RCC 7860 (cell line): ENCODE results near the gene GSG1L.
"Not testable (repeated sequence)": the region's sequence is repeated elsewhere in the genome, so short reads cannot be mapped to it uniquely, and the experiment has no call there.

ENCODE experiments used
- DNase-seq: peaks from one replicate; pipeline ENCODE4 v3.0.0-alpha.2; 2015; ENCODE audit warnings: low spot score
- FAIRE-seq: peaks from 2 replicates; lab custom pipeline; 2012; peaks lifted over from hg19 to GRCh38; lab: Jason Lieb, UNC

Gene GSG1L

DNA sequence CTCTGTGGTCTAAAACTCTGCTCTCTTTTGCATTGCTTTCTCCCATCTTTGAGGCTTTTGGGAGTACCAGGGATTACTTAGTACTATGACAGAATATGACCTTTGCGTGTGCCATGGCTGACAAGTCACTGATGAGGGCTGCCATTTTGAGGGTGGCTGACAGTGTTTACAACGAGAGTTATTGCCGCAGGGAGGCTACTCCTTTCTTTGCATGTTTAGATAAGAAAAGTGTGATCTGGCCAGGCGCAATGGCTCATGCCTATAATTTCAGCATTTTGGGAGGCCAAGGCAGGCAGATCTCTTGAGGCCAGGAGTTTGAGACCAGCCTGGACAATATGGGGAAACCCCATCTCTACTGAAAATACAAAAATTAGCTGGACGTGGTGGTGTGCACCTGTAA, 77.5 kb downstream of the GSG1L start:
- no peak for FAIRE-seq

DNA sequence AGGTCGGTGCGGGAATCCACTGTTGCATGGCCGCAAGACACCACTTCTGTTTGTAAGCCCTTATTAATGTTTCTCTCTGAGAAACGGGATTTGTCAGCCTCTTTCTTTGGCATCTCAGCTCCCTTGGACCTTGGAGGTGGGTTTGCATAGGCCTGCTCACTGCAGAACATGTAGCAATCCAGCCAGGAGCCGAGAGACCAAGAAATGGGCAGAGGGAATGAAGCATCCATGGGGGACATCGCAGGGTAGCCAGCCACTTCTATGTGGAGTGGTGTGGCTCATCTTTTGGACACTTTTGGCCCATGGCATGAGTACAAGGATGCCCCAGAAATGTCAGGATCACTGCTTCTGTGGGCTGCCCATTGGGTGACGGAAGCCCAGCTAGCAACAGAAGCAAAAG, 79.4 kb downstream of the GSG1L start:
- FAIRE-seq (no peak), DNase-seq (no peak)

More for the DNA sequence above, 77.5 kb downstream of the GSG1L start:
- DNase-seq: no peak

DNA sequence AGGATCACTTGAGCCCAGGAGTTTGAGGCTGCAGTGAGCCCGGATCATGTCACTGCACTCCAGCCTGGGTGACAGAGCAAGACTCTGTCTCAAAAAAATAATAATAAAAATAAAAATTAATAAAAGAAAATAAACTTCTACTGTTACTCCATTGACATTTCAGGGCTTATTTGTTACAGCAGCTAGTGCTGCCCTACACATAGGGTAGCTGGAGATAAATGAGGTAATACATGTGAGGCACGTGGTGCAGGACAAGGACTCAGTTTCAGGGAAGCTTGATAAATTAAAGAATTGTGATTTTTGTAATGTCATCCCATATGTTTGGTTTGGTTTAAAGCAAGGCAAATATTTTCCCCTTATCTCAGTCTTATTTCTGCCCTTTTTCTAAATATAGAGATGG, 80.3 kb downstream of the GSG1L start:
- no peak for DNase-seq
- no peak for FAIRE-seq

DNA sequence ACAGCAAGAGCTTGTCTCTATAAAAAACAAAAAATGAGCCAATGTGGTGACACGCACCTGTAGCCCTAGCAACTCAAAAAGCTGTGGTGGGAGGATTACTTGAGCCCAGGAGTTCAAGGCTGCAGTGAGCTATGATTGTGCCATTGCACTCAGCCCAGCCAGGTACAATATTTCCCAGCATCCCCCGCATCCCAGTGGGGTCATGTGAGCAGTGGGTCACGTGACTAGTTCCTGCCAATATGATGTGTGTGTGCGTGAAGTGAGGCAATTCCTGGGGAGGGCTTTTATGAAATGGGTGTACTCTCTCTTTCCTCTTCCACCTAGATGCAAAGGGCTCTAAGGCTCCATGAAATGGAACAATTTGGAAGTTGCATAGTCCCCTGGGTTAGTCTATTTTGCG, 81.3 kb downstream of the GSG1L start:
- no peak for DNase-seq
- no peak for FAIRE-seq

DNA sequence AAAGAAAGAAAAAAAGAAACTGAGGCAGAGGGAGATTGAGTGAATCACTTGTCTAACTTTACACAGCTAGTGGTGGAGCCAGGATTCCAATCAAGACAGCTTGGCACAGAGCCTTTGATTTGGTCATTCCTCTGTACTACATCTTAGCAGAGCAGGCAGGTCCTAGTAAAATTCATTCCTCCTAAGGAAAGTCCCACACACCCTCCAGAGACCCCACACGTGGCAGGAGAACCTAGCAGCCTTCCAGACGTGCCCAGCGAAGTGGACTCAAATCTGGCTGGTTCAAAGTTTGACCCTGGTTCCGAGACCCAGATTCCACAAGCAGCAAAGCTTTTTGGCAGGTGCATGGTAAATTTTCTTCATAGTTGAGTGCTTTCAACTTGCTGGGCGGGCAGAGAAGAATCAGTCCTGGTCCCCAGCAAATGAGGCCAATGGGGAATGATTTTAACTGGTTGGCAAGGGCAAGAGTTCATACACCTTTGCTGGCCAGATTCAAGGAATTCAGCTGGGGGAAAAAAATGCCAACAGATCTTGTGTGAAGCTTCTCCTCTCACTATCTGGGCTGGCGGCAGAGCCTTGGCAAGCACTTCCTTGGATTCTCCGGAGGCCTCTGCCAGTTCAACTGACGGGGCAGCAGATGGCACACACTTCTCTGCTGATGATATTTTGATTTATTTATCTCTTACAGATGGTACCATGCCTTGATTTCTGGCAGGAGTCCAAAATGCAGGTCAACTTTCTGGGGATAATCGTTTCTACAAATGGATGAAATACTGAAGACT, 82.4 kb downstream of the GSG1L start:
- no peak for DNase-seq
- no peak for FAIRE-seq

DNA sequence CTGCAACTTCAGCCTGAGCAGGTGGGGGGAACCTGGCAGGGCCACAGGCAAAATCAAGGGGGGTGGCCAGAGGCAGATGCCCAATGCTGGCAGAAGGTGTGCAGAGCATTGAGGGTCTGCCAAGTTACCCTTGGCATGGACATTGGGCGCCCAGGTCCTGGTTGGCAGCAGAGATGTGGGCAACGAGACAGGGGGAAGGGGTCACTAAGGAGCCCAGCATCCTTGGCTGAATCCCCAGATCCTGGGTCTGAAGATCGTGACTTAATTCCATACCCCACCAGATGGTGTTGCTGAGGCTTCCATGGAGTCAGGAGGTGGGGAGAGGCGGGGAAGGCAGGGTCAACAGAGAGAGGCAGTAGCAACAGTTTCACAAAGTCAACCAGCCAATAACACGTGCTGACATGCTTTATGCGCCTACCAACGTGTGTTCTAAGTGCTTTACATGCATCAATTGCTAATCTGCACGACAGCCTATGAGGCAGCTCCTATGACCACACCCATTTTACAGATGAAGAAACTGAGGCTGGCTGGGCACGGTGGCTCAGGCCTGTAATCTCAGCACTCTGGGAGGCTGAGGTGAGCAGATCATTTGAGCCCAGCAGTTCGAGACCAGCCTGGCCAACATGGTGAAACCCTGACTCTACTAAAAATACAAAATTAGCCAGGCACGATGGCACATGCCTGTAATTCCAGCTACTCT, 83.3 kb downstream of the GSG1L start:
- DNase-seq (no peak), FAIRE-seq (no peak)

DNA sequence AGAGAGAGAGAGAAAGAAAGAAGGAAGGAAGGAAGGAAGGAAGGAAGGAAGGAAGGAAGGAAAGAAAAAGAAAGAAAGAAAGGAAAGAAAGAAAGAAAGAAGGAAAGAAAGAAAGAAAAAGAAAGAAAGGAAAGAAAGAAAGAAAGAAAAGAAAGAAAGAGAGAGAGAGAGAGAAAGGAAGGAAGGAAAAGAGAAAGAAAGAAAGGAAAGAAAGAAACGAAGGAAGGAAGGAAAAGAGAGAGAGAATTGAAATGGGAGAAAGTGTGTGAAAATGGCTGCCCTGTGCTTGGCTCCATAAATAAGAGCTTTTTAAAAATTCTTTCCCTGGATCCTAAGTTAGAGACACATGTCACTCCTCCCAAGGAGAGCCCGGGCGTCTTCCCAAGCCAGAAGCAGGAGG, 83.8 kb downstream of the GSG1L start:
- FAIRE-seq, DNase-seq: not testable (repeated sequence)

DNA sequence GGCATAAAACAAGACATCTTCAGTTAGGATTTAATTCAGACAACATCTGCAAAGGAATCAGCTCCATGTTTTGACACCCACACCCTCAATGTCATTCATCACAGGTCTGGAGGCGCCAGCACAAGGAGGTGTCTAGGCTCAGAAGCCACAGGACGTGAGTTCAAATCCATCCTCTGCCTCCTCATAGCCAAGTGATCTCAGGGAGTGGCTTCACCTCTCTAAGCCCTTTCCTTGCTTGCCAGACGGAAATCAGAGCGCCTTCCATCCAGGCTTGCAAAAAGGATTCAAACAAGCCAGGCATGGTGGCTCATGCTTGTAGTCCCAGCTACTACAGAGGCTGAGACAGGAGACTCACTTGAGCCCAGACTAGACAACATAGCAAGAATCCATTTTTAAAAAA, 84.6 kb downstream of the GSG1L start:
- DNase-seq: no peak
- FAIRE-seq: no peak

DNA sequence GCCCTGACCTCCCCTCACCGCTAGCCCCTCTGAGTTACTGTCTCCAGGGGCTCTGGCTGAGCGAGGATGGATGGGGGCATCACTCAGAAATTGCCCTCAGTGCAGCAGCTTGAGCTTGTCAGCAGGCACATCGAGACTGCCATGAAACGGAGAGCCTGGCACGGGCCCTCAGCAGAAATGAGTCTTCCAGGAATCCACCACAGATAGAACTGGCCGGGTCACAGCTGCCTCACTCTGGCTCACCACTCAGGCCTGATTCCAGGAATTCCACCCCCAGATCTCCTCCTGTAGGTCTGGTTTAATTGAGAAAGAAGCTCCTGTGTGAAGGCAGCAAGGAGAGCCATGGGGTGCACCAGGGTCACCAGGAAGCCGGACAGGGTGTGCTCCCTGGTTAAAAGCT, 85.5 kb downstream of the GSG1L start:
- FAIRE-seq (no peak), DNase-seq (no peak)

DNA sequence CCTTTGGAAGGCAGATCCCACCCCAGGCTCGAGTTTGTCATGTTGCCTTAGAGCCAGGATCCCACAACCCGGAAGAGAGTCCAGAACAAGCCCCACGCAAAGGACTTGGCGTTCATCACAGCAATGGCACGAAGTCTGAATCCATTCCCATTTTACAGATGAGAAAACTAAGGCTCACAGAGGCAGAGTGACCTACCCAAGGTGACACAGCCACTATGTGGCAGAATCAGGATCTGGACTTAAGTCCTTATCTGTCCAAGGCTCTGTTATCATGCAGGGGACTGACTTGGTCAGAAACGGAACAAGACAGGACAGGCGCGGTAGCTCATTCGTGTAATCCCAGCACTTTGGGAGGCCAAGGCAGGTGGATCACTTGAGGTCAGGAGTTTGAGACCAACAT, 86.5 kb downstream of the GSG1L start:
- DNase-seq (no peak), FAIRE-seq (no peak)

DNA sequence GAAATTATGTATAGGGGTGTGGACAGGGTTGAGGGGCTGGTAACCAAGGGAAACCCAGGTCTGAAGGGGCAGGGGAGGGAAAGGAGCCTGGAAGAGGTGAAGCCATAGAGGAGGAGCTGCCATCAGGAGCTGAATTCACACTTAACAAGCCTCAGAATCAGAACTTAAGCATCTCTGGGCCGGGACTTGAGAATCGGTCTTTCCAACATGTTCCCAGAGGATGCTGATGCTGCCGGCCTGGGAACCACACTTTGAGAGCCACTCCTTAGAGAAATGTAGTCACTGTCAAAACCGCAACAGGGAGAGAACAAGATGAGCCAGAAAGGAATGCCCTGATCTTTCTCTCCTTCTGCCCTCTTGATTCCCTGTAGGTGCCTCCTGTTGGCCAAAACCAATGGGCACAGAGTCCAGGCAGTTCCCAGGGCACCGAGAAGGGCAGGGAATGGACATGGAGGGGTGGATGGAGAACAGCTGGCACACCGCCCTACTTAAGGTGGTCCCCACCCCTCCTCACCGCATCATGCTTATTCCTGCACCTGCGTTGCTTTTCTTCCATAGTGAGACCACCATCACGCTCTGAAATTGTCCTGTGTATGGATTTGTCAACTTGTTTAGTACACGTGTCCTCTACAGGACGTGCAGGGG, 88.5 kb downstream of the GSG1L start:
- FAIRE-seq: no peak
- no peak for DNase-seq

DNA sequence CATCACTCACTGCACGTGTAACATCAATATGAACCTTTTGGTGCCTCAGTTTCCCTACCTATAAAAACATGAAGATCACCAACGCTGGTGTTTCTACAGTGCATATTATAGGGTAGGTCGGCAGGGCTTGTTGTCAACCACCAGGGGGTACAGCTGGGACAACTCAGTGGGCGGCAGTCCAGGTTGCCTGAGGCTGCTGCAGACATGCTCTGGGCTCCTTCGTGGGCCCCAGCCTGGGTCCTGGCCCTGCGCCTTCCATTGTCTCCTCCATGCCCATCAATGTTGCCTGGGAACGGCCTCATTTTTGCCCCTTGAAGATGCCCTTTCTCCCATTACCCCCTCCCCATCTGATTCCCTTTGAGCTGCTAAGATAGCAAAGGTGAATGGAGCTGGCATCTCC, 89.8 kb downstream of the GSG1L start:
- DNase-seq (no peak), FAIRE-seq (no peak)

DNA sequence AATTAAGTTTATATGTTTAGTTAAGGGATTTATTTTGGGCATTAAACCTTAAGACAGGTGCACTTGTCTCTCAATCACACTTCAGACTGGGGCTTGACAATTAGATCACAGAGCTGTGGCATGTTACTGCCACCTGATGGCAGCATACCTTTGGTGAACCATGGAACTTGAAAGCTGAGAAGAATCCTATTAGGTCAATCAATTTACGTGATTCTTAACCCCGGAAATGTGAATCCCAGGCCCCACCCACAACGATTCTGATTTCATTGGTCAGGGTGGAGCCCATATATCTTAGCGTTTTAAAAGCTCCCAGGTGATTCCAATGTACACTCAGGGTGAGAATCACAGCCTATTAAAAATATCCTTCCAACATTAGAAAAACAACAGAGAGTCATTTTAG, 91.0 kb downstream of the GSG1L start:
- DNase-seq (peak; percentile 23), FAIRE-seq (peak; percentile 4)

DNA sequence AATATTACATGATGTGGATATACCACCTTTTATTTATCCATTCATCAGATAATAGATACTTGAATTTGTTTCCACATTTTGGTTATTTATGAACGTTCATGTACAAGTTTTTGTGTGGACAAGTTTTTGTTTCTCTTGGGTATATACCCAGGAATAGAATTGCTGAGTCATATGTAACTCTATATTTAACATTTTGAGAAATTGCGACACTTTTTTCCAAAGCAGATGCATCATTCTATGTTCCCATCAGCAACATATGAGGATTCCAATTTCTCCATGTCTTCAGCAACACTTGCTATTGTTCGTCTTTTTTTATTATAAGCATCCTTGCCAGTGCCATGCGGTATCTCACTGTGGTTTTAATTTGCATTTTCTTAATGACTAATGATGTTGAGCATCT, 93.9 kb downstream of the GSG1L start:
- DNase-seq (no peak), FAIRE-seq (no peak)

DNA sequence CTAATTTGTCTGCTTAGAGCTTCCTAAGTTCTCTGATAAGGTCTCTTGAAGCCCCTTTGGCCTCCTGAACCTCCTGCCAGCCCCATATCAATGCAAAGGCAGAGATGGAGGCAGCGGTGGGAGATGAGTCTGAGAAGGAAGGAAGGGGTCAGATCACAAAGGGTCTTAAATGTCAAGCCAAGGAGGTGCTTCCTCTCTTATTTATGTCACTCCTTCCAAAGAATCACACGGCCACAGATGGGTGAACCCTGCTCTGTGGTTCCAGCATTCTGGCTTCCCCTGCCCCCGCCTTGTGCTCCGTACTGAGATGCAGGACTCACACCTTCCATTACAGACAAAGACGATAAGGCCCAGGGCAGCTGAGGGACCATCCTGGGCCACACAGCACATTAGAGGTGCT, 96.3 kb downstream of the GSG1L start:
- DNase-seq: no peak

DNA sequence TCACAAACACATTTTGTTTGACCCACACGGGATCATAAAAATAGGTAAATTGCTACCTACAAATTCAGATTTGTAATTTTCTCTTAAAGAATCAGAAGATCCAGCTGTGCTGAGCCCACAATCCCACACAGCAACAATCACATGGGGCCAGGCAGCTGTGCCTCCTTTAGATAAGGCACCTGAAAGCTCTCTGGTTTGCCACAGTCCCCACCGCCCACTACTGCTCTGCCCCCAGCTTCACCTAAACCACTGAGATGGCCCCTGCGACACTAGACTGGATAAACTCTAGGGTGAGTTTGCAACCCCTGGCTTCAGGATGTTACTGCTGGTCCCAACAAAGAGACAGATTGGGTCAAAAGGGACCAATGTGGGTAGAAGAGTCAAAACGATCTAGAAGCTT, 96.8 kb downstream of the GSG1L start:
- DNase-seq (no peak), FAIRE-seq (no peak)

More for the DNA sequence above, 96.3 kb downstream of the GSG1L start:
- no peak for FAIRE-seq

DNA sequence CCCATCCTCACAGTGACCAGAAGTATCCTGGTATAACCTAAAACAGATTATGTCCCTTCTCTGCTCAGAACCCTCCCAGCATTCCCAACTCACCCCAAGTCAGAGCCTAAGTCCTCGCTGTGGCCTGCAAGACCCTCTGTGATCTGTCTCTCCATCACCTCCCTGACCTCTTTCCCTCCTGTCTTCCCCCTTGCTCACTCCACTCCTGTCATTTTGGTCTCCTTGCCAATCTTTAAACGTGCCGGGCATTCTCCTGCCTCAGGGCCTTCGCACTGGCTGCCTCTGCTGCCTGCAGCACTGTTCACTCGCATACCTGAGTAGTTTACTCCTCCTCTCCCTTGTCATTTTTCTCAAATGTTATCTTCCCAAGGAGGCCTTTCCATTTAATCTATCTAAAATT, 97.7 kb downstream of the GSG1L start:
- FAIRE-seq (no peak), DNase-seq (no peak)

DNA sequence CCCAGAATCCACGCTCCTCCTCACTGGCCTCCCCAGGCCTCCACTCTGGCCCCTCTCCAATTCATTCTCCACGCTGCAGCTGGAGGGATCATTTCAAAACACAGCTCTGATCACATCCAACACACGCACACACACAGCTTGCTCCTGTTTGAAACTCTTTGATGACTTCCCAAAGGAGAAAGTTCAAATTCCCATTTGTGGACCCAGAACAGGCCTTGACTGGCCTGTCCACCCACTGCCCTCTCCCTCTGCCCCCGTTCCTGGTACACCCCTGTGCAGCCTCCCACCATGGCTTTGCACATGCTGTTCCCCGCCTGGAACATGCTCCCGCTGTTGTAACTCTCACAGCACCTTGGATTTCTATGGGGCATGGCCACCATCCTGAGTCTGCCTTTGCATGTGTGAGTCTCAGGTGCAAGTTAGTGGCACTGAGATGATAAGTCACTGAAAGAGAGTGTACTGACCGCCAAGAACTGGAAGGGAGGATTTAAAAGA, 100.0 kb downstream of the GSG1L start:
- DNase-seq: no peak

DNA sequence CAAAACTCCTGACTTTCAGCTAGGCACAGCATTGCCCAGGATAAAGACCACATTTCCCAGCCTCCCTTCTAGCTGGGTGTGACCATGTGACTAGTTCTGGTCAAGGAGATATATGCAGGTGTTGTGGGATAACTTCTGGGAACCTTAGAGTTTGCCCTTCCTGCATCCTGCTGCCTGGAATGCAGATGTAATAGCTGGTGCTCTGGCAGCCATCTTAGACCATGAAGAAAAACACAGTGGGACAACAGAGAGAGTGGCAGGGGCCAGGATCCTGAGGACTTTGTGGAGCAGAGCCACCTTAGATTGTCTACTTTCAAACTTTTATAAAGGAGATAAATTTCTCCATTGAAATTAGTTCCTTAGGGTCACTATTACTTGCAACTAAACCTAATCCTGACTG, 101.3 kb downstream of the GSG1L start:
- FAIRE-seq: no peak
- no peak for DNase-seq

More for the DNA sequence above, 100.0 kb downstream of the GSG1L start:
- no peak for FAIRE-seq

DNA sequence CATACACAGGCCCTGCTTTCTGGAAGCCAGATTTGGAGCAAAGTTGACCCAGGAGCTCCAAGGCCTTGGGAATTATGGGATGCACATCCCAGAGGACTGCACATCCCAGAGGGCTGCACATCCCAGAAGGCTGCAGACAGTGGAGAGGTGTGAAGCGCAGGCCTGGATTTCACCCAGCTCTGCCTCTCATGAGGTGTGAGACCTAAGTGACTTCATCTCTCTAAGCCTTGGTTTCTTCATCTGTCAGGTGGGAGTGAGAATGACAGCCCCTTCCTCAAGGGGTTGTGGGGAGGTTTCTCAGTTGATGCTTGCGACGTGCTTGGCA, 102.3 kb downstream of the GSG1L start:
- DNase-seq (no peak), FAIRE-seq (no peak)

DNA sequence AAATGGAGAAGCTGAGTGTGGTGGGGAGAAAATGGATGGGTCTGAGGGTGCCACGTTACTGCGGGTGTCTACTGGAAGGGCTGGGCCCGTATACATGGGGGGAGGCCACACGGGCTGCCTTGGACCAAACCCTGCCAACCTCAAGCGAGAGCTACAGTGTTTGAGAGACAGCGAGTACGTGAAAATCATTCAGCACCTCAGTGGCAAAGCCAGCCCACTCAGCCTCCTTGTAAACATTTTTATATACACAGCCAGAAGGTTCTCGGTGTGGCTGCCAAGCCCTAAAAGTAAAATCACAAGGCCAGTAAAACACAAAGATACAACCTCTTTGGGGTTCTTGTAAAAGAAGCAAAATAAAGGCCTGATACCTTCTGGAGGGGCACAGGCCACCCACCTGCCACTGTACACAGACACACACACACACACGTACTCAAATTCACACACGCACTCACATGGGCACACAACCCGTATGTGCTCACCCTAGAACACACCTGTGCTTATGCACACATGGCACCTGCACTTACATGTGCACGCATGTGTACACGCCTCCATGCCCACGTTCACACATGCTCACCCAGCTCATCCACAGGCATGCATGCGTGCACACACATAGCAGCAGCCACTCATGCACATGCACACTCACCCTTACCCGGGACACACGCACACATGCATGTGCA, 102.8 kb downstream of the GSG1L start:
- no peak for DNase-seq
- FAIRE-seq: no peak
